Mesodermal cell (in vitro differentiated cells): Measurements from ENCODE around the gene NR6A1.
"Not testable (repeated sequence)": the region's sequence is repeated elsewhere in the genome, so short reads cannot be mapped to it uniquely, and the experiment has no call there.

Experiments used
- H3K27ac ChIP-seq: 2 replicates; pipeline ENCODE4 v1.7.0; 2013; ENCODE audit warnings: mild to moderate bottlenecking, low read depth, low read length, moderate library complexity; ENCODE audit not compliant: severe bottlenecking
- H3K36me3 ChIP-seq: 2 replicates; pipeline ENCODE4 v1.7.1; 2013; ENCODE audit warnings: mild to moderate bottlenecking, low read length, moderate library complexity; ENCODE audit not compliant: control insufficient read depth, insufficient read depth
- H3K4me1 ChIP-seq: one replicate; pipeline ENCODE4 v1.7.1; 2013; ENCODE audit warnings: mild to moderate bottlenecking, low read length; ENCODE audit not compliant: insufficient read depth, control insufficient read depth, poor library complexity, severe bottlenecking
- H3K4me3 ChIP-seq: 2 replicates; pipeline ENCODE4 v1.7.0; 2013; ENCODE audit warnings: low read length, control low read depth, mild to moderate bottlenecking; ENCODE audit not compliant: insufficient read depth, poor library complexity, severe bottlenecking; ENCODE audit errors: extremely low read depth
- H3K9me3 ChIP-seq: 2 replicates; pipeline ENCODE4 v1.7.1; 2013; ENCODE audit warnings: mild to moderate bottlenecking, low read length, moderate library complexity; ENCODE audit not compliant: control insufficient read depth
- WGBS, 2 experiments: methylation state at CpG; one replicate each; pipeline ENCODE4 v1.1.5; 2013; ENCODE audit warnings: missing lambda C conversion rate in 2 of 2; ENCODE audit not compliant: insufficient coverage in 2 of 2; 5-methylcytosine and 5-hydroxymethylcytosine counted together

The NR6A1 gene

DNA sequence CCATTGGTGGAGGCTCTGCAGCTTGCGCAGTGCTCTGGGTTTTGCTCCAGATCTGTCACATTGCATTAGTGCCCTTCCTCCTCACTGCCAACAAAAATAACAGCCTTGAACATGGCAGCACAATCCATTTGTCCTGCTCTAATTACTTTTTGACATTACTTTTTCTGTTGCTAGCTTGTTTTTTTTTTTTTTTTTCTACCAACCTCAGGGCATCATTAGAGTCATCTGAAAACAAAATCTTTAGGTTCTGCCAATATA lies 146.4 kb downstream of the NR6A1 start:
- 71 to 100% methylated on average over 1 of the region's 1 CpG for WGBS, 2 experiments

DNA sequence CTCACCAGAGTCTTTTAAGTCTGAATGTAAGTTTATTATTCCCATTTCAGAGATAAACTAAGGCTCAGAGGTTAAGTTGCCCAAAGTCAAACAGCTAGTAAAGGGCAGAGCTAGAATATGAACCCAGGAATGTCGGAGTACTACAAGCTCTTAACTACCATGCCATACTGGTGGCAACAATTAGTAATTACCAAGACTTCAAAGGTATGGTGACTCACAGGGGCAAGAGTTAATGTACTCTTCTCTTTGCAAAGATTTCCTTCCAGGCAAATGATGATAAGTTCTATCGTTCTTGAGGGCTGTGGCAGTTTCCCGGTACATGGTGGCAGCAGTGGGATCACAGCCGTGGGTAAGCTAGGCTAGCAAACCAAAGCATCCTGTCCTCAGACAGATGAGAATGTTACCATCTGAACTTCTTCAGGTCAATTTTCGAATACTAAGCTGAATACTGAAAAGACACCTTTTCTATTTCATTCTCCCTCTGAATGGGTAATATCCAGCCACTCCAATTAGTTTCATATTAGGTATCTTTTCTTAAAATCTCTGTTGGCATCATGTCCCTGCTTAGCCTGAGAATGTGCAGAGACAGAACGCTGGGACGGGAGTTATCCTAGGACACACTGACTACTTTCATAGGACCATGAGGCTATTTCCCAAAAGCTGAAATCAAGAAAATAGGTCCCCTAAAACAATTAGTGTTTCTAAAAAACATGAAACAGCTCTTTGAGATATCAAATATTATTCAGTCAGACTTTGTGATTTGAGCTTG lies 147.0 kb downstream of the NR6A1 start:
- H3K27ac ChIP-seq: no peak overlapping the region
- WGBS, 2 experiments: 93 to 96% methylated on average over 5 to 7 of the region's 7 CpGs
- no peak overlapping the region for H3K4me3 ChIP-seq
- no peaks in the 10 kb centered on the region for H3K9me3 ChIP-seq
- H3K36me3 ChIP-seq: no peaks in the 10 kb centered on the region
- H3K4me1 ChIP-seq: peaks cover 14% of the 10 kb centered on the region

More for the DNA sequence above, 146.4 kb downstream of the NR6A1 start:
- Histone ChIP-seq H3K36me3 (no peaks in the 10 kb centered on the region), H3K9me3 (no peaks in the 10 kb centered on the region), H3K4me1 (peaks cover 14% of the 10 kb centered on the region), H3K27ac (no peak overlapping the region), H3K4me3 (no peak overlapping the region)

DNA sequence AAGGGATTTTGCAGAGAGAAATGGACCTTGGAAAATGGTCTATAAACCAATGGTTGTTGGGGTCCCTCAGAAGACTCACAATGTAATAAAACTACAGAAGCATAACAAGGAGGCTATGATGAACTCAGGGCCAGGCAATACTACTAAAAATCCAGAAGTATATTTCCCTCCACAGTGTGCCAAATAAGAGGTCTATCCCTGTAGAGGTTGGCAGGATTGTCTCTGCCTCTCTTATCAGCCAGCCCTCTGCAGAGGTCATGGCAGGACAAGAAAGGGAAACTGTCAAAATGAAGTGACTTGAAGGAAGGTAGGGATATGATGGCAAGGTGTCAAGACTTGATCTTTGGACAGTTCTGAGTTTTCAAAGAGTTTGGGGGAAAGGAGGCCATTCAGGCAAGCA lies 148.2 kb downstream of the NR6A1 start:
- H3K4me3 ChIP-seq: no peak overlapping the region
- peak overlapping the region; percentile 31 for H3K27ac ChIP-seq
- no peaks in the 10 kb centered on the region for H3K9me3 ChIP-seq
- H3K4me1 ChIP-seq: peaks cover 19% of the 10 kb centered on the region
- H3K36me3 ChIP-seq: no peaks in the 10 kb centered on the region

DNA sequence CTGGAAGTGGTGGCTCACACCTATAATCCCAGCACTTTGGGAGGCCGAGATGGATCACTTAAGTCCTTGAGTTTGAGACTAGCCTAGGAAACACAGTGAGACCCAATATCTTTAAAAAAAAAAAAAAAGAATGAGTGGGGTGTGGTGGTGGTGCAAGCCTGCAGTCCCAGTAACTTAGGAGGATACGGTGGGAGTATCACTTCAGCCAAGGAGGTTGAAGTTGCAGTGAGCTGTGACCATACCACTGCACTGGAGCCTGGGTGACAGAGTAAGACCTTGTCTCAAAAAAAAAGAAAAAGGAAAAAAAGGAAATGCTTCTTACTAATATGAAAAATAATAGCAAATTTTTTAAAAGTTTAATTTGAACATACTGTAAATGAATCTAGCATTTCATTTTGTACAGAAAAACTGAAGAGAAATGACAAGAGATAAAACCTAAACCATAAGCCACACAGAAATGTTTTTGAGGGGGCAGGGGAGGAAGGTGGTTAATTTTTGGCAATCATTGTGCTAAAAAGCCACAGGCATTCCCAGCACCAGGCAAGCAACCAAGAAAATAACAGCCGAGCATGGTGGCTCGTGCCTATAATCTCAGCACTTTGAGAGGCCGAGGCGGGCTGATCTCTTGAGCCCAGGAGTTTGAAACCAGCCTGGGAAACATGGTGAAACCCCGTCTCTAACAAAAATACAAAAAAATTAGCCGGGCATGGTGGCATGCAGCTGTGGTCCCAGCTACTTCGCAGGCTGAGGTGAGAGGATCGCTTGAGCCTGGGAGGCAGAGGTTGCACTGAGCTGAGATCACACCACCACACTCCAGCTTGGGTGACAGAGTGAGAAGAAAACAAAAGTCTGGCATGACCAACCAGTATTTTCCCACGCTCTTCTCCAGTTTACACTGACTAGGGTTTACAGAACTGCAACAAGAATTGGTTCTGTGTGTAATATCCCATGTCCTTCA lies 149.5 kb downstream of the NR6A1 start:
- H3K9me3 ChIP-seq: no peaks in the 10 kb centered on the region
- H3K4me1 ChIP-seq: peaks cover 19% of the 10 kb centered on the region
- 81 to 83% methylated on average over 8 of the region's 11 CpGs for WGBS, 2 experiments
- no peak overlapping the region for H3K4me3 ChIP-seq
- H3K27ac ChIP-seq: peak overlapping the region; percentile 31
- no peaks in the 10 kb centered on the region for H3K36me3 ChIP-seq

DNA sequence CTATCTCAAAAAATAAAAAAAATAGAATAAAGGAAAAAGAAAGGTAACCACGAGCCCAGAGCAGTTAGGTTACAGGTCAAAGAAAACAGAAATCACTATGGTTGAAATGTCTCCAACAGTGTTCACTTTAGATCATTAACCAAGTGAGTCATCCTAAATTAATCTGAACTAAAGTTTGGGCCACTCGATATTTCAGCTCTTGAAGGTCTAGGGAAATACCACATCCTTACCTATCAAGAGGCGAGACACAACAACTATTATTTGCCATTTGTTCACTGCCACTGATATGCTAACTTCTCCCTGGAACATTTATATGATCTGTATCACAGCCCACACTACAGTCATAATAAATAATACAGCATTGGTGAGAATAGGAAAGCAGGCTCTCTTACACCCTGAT lies 152.6 kb downstream of the NR6A1 start:
- H3K36me3 ChIP-seq: no peaks in the 10 kb centered on the region
- no peak overlapping the region for H3K4me3 ChIP-seq
- no peak overlapping the region for H3K27ac ChIP-seq
- peaks cover 19% of the 10 kb centered on the region for H3K4me1 ChIP-seq
- no peaks in the 10 kb centered on the region for H3K9me3 ChIP-seq
- WGBS, 2 experiments: 92 to 100% methylated on average over 2 of the region's 3 CpGs

DNA sequence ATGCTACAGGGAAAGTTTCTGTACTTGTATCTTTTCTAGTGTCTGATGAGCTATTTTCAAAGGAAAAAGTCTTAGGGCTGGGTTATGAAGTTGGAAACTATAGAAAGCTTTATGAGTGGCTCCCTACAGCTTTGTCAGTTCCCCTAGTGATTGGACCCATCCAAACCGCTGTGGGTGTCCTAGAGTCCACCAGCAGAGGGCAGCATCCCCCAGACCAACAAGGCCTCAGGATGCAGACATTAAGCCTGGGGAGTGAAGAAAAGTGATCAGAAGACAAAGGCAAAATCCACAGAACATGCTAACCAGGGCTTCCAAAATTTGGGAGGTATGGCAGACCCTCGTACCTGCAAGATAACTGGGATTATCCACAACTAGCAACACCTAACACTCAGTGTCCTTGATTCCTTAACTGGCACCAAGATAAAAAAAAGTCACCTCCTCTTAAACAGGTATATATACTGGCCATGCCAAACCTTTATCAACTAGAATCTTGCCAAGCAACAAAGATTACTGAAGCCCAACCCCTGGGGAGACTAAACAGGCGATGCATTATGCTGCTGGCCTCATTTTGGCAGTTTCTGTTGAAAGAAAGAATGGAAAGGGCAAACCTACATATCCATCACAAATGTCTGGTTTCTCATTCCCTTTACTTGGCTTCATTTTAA lies 153.5 kb downstream of the NR6A1 start:
- no peak overlapping the region for H3K4me3 ChIP-seq
- no peaks in the 10 kb centered on the region for H3K36me3 ChIP-seq
- no peaks in the 10 kb centered on the region for H3K9me3 ChIP-seq
- peaks cover 17% of the 10 kb centered on the region for H3K4me1 ChIP-seq
- 8 to 17% methylated on average over 1 to 2 of the region's 3 CpGs for WGBS, 2 experiments
- H3K27ac ChIP-seq: no peak overlapping the region

DNA sequence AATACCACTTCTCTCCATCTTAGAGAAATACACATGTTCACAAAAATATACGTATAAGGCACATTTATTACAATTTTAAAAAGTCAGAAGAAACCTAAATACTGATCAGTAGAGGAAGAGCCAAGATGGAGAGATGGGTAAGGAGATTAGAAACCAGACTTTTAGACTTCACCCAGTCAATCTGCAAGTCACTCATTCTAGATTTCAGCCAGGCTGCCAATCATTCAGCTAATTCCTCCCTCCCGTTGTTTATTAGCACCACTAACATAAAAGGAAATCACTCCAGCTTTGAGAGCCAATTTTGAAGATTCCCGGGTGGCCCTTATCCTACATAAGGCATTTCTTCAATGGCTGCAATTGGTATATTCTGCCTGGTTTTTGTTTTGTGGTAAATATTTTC lies 154.2 kb downstream of the NR6A1 start:
- Histone ChIP-seq H3K4me1 (peaks cover 15% of the 10 kb centered on the region), H3K4me3 (no peak overlapping the region), H3K27ac (no peak overlapping the region), H3K9me3 (no peaks in the 10 kb centered on the region), H3K36me3 (no peaks in the 10 kb centered on the region)
- 89 to 100% methylated on average over 1 of the region's 3 CpGs for WGBS, 2 experiments

DNA sequence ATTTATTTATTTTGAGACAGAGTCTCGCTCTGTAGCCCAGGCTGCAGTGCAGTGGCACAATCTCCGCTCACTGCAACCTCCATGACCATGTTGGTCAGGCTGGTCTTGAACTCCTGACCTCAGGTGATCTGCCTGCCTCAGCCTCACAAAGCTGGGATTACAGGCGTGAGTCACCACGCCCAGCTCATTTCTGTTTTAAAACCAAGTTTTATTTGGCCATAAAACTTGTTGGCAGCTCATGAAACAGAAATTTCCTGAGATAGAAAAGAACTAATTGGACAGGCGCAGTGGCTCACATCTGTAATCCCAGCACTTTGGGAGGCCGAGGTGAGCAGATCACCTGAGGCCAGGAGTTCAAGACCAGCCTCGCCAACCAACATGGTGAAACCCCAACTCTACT lies 155.3 kb downstream of the NR6A1 start:
- H3K4me1 ChIP-seq: peaks cover 20% of the 10 kb centered on the region
- not testable (repeated sequence) for H3K27ac ChIP-seq, H3K9me3 ChIP-seq, H3K36me3 ChIP-seq, H3K4me3 ChIP-seq
- 93 to 95% methylated on average over 6 of the region's 7 CpGs for WGBS, 2 experiments

DNA sequence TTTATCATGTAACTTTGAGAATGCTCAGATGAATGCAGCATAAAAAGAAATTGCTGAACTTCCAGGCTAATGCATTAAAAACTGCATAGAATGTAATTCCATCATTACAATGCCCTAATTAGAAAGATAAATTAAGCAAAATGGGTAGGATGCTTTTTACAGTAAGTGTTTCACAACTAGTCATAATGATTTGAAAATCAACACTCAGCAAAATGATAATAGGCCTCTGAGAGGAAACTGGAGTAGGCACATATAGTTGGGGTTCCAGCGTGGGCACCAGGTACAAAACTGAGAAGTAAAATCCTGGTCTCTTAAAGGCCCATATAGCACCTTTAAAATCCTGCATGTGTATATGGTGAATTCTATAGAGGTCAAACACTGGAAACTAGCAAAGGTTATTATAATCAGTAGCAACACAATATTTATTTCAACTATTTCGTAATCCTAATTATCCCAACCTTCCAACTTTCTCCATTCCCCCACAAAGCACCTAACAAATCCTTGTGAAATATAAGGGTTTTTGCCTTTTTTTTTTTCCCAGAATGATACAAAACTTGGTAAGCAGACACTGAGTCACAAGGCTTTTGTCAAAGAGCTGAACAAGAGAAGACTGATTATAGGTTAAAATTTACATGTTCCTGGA lies 155.9 kb downstream of the NR6A1 start:
- no peak overlapping the region for H3K4me3 ChIP-seq
- H3K9me3 ChIP-seq: no peaks in the 10 kb centered on the region
- peaks cover 20% of the 10 kb centered on the region for H3K4me1 ChIP-seq
- H3K36me3 ChIP-seq: no peaks in the 10 kb centered on the region
- H3K27ac ChIP-seq: no peak overlapping the region
- 90% methylated on average over 2 of the region's 2 CpGs; no CpG with 5 or more reads in 1 of the 2 experiments for WGBS, 2 experiments

DNA sequence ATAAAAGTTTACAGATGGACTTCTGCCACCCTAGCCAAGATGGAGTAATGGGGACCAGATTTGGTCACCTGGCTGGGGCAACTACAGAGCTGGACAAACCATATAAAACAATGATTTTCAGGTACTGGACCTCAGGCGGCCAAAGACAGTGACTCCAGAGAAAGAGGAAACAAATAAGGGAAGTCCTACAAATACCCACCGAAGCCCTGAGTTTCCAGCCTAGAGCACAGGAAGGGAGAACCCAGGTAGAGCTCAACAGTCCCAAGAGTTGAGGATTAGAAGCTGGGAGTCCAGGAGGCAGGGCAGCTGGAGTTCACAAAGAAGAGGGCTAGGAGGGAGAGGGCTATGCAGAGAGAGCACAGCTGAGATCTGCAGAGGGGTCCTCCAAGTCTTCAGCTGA lies 157.3 kb downstream of the NR6A1 start:
- WGBS, 2 experiments: 100% methylated on average over 1 of the region's 2 CpGs
- no peak overlapping the region for H3K4me3 ChIP-seq
- no peaks in the 10 kb centered on the region for H3K36me3 ChIP-seq
- H3K4me1 ChIP-seq: peaks cover 20% of the 10 kb centered on the region
- no peaks in the 10 kb centered on the region for H3K9me3 ChIP-seq
- H3K27ac ChIP-seq: no peak overlapping the region
